Gastrocnemius medialis (tissue), 4 donors: ENCODE results near the gene NRXN2.

Experiments
- POLR2A ChIP-seq, 2 donors: fragments of 450-650 bp; IDR thresholded peaks; one replicate each; pipeline ENCODE4 v1.6.1; 2017; ENCODE audit warnings: antibody characterized with exemption in 2 of 2, mild to moderate bottlenecking in 2 of 2, moderate library complexity in 2 of 2
- TF ChIP-seq, protein P1 (sequence below), 5 experiments: fragments of 450-650 bp in 3 of 5; fragments of 200-600 bp in 2 of 5; sonication (generic) in 2 of 5; IDR thresholded peaks in 4 of 5; conservative IDR thresholded peaks in 1 of 5; 1 replicate in 4 of 5; 2 replicates in 1 of 5; pipeline ENCODE4 v1.5.1; 2016 to 2019; ENCODE audit warnings: antibody characterized with exemption in 5 of 5, mild to moderate bottlenecking in 3 of 5, moderate library complexity in 3 of 5

- TF ChIP-seq, protein P1, sequence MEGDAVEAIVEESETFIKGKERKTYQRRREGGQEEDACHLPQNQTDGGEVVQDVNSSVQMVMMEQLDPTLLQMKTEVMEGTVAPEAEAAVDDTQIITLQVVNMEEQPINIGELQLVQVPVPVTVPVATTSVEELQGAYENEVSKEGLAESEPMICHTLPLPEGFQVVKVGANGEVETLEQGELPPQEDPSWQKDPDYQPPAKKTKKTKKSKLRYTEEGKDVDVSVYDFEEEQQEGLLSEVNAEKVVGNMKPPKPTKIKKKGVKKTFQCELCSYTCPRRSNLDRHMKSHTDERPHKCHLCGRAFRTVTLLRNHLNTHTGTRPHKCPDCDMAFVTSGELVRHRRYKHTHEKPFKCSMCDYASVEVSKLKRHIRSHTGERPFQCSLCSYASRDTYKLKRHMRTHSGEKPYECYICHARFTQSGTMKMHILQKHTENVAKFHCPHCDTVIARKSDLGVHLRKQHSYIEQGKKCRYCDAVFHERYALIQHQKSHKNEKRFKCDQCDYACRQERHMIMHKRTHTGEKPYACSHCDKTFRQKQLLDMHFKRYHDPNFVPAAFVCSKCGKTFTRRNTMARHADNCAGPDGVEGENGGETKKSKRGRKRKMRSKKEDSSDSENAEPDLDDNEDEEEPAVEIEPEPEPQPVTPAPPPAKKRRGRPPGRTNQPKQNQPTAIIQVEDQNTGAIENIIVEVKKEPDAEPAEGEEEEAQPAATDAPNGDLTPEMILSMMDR (IDR thresholded peaks at IDR 0.05 in 4 of 5, conservative IDR thresholded peaks at IDR 0.05 in 1 of 5): no peak
- TF ChIP-seq POLR2A (IDR thresholded peaks at IDR 0.05): no peak
Observed at GRCh38 chr11:64592656-64593055, 130.3 kb downstream of the NRXN2 start.
